GM23338 (cell line): Measurements from ENCODE around the gene SEC14L1. TPM values are rescaled to one million over a fixed set of nuclear protein-coding genes. Genes with fewer than 3 reads are reported as not detected.
A peak's percentile ranks its signal among the peaks of the same experiment; 100 is the strongest.

Experiments
- ATAC-seq: fragments of 200-7000 bp; cut with Tn5 transposase; 3 replicates; pipeline ENCODE4 v1.9.1; 2020
- DNase-seq: peaks from one replicate; pipeline ENCODE4 v3.0.0-alpha.2; 2015; ENCODE audit warnings: low spot score
- H2AFZ ChIP-seq: fragments of 200-600 bp; sonication (generic); 2 replicates; pipeline ENCODE4 v1.8.0; 2016; ENCODE audit warnings: antibody characterized with exemption, mild to moderate bottlenecking, moderate library complexity
- H3F3A ChIP-seq: fragments of 200-600 bp; sonication (generic); replicated peaks from 2 replicates; pipeline ENCODE4 v1.8.0; 2017; ENCODE audit warnings: antibody characterized with exemption, mixed run types, low read depth
- H3K27ac ChIP-seq: fragments of 200-600 bp; sonication (generic); 2 replicates; pipeline ENCODE4 v1.6.1; 2016; ENCODE audit warnings: low read depth
- H3K27me3 ChIP-seq: fragments of 200-600 bp; sonication (generic); 2 replicates; pipeline ENCODE4 v1.8.0; 2016; ENCODE audit warnings: mild to moderate bottlenecking, mixed run types, moderate library complexity; ENCODE audit not compliant: insufficient read depth
- H3K36me3 ChIP-seq: fragments of 200-600 bp; sonication (generic); 2 replicates; pipeline ENCODE4 v1.8.0; 2016; ENCODE audit warnings: mild to moderate bottlenecking; ENCODE audit not compliant: insufficient read depth
- H3K4me1 ChIP-seq: fragments of 200-600 bp; sonication (generic); 2 replicates; pipeline ENCODE4 v1.8.0; 2016; ENCODE audit warnings: mild to moderate bottlenecking, moderate library complexity; ENCODE audit not compliant: insufficient read depth
- H3K4me2 ChIP-seq: fragments of 200-600 bp; sonication (generic); 2 replicates; pipeline ENCODE4 v1.7.1; 2017; ENCODE audit warnings: mixed run types
- H3K4me3 ChIP-seq: fragments of 200-600 bp; sonication (generic); 2 replicates; pipeline ENCODE4 v1.6.1; 2016; ENCODE audit warnings: mixed run types
- H3K79me2 ChIP-seq: fragments of 200-600 bp; sonication (generic); replicated peaks from 2 replicates; pipeline ENCODE4 v1.8.0; 2017; ENCODE audit warnings: mild to moderate bottlenecking; ENCODE audit not compliant: insufficient read depth
- H3K9me2 ChIP-seq: fragments of 200-600 bp; sonication (generic); 2 replicates; pipeline ENCODE4 v1.8.0; 2017; ENCODE audit not compliant: insufficient read depth
- H4K20me1 ChIP-seq: fragments of 200-600 bp; sonication (generic); replicated peaks from 2 replicates; pipeline ENCODE4 v1.8.0; 2017; ENCODE audit warnings: mild to moderate bottlenecking; ENCODE audit not compliant: insufficient read depth
- H3K27ac Mint-ChIP-seq: 2 replicates; pipeline ENCODE4 v1.8.0; 2020; ENCODE audit warnings: inconsistent platforms, mild to moderate bottlenecking, moderate library complexity, mixed read lengths
- H3K27me3 Mint-ChIP-seq: 3 replicates; pipeline ENCODE4 v1.8.0; 2022; ENCODE audit warnings: low read depth, mild to moderate bottlenecking, moderate library complexity, mixed read lengths, inconsistent platforms; ENCODE audit not compliant: insufficient read depth, poor library complexity
- H3K36me3 Mint-ChIP-seq: 3 replicates; pipeline ENCODE4 v1.8.0; 2021; ENCODE audit warnings: low read depth, mild to moderate bottlenecking, inconsistent platforms, moderate library complexity, mixed read lengths
- H3K4me1 Mint-ChIP-seq: 3 replicates; pipeline ENCODE4 v1.8.0; 2020; ENCODE audit warnings: mild to moderate bottlenecking, inconsistent platforms, mixed read lengths
- H3K4me3 Mint-ChIP-seq: 3 replicates; pipeline ENCODE4 v1.8.0; 2021; ENCODE audit warnings: moderate library complexity, mild to moderate bottlenecking, inconsistent platforms, mixed read lengths
- H3K9me3 Mint-ChIP-seq: 3 replicates; pipeline ENCODE4 v1.8.0; 2020; ENCODE audit warnings: moderate library complexity, mild to moderate bottlenecking, inconsistent platforms, mixed read lengths
- CREB1 ChIP-seq: fragments of 250-450 bp; sonication (Bioruptor Pico); IDR thresholded peaks from 2 replicates; pipeline ENCODE4 v1.5.0; 2020; ENCODE audit warnings: low read depth, mild to moderate bottlenecking, moderate library complexity
- CTCF ChIP-seq, 2 experiments: fragments of 200-600 bp in 1 of 2; sonication (generic) in 1 of 2; conservative IDR thresholded peaks; 2 replicates each; pipeline versions ENCODE4 v1.5.1 to v1.6.1; 2016 to 2017; ENCODE audit warnings: antibody characterized with exemption in 2 of 2, low read depth in 2 of 2, mild to moderate bottlenecking in 2 of 2, moderate library complexity in 1 of 2
- ETS1 ChIP-seq: IDR thresholded peaks from 2 replicates; pipeline ENCODE4 v1.6.1; 2016; ENCODE audit warnings: antibody characterized with exemption
- EZH2 ChIP-seq: fragments of 200-600 bp; sonication (generic); IDR thresholded peaks from one replicate; pipeline ENCODE4 v1.8.0; 2017; ENCODE audit warnings: antibody characterized with exemption, mild to moderate bottlenecking, low read depth; ENCODE audit not compliant: unreplicated experiment
- EZH2phosphoT487 ChIP-seq: fragments of 200-600 bp; sonication (generic); IDR thresholded peaks from one replicate; pipeline ENCODE4 v1.8.1; 2018; ENCODE audit warnings: antibody characterized with exemption; ENCODE audit not compliant: unreplicated experiment
- JUNB ChIP-seq: IDR thresholded peaks from one replicate; pipeline ENCODE4 v1.6.1; 2016; ENCODE audit warnings: antibody characterized with exemption; ENCODE audit not compliant: unreplicated experiment
- NANOG ChIP-seq: IDR thresholded peaks from 2 replicates; pipeline ENCODE4 v1.6.1; 2016; ENCODE audit warnings: antibody characterized with exemption, borderline replicate concordance
- POLR2AphosphoS5 ChIP-seq: IDR thresholded peaks from 2 replicates; pipeline ENCODE4 v1.6.1; 2016; ENCODE audit warnings: antibody characterized with exemption, low read depth
- ZNF114 ChIP-seq: fragments of 250-450 bp; sonication (Bioruptor Pico); IDR thresholded peaks from 2 replicates; pipeline ENCODE4 v1.5.0; 2020; ENCODE audit warnings: mild to moderate bottlenecking, moderate library complexity
- ZNF331 ChIP-seq: fragments of 250-450 bp; sonication (Bioruptor Pico); IDR thresholded peaks from 2 replicates; pipeline ENCODE4 v1.5.0; 2020; ENCODE audit warnings: low read depth, mild to moderate bottlenecking, moderate library complexity
- ZNF462 ChIP-seq: fragments of 250-450 bp; sonication (Bioruptor Pico); IDR thresholded peaks from 2 replicates; pipeline ENCODE4 v1.5.0; 2020; ENCODE audit warnings: mild to moderate bottlenecking, moderate library complexity
- polyA plus RNA-seq: library from polyadenylated mRNA; unstranded; fragments of >200 nt; fragmentation: Nextera tagmentation; extraction: Ambion mirVana; gene quantifications from 2 replicates; pipeline ENCODE4 v1.2.1, GENCODE V29; 2016
- total RNA-seq: library from RNA; depleted of rRNA; stranded (reverse); fragments of >200 nt; shearing (Covaris generic); gene quantifications from 2 replicates; pipeline ENCODE4 v1.2.3, GENCODE V29; 2014

SEC14L1 gene
- total and polyA plus RNA-seq, 2 experiments from 2014 or later: 26.8 to 54.8 TPM

- TF ChIP-seq ZNF114 (CRISPR knock-in tag) (no peak), ZNF331 (no peak), CREB1 (CRISPR knock-in tag) (no peak), CTCF (conservative IDR thresholded peaks at IDR 0.05; ENCODE audit: low read depth in 2 of 2) (no peak), JUNB (no peak)
These were observed 93.0 kb downstream of the SEC14L1 start (continued) for GRCh38 chr17:77233635-77234334.

GRCh38 chr17:77234695-77235094 is 93.9 kb downstream of the SEC14L1 start:
- Mint-ChIP-seq H3K4me1 (peaks cover 17% of the 10 kb centered on the region), H3K9me3 (no peaks in the 10 kb centered on the region; the same call in 2 of the 3 replicates), H3K4me3 (no peak overlapping the region), H3K27ac (no peak overlapping the region; the same call in 1 of the 2 replicates), H3K27me3 (peaks cover 5% of the 10 kb centered on the region), H3K36me3 (no peaks in the 10 kb centered on the region; the same call in 2 of the 3 replicates)
- no peaks in the 10 kb centered on the region for H3K79me2 ChIP-seq
- H3K4me3 ChIP-seq: no peak overlapping the region
- no peak overlapping the region for H3K27ac ChIP-seq
- no peaks in the 10 kb centered on the region for H3K9me2 ChIP-seq
- H4K20me1 ChIP-seq: no peaks in the 10 kb centered on the region
- H3K27me3 ChIP-seq: no peaks in the 10 kb centered on the region
- H3K4me1 ChIP-seq: 0 out of 2 replicates have a peak, but pooled peaks cover 8% of the 10 kb centered on the region
- ATAC-seq (peak; percentile 51), DNase-seq (no peak)
- no peaks in the 10 kb centered on the region for H3K36me3 ChIP-seq
- TF ChIP-seq ETS1: no peak
- no peak for TF ChIP-seq EZH2phosphoT487
- no peak for TF ChIP-seq NANOG
- TF ChIP-seq ZNF462 (CRISPR knock-in tag): no peak
- no peak for TF ChIP-seq ZNF114 (CRISPR knock-in tag)
- no peak for TF ChIP-seq CREB1 (CRISPR knock-in tag)
- no peak for TF ChIP-seq EZH2
- no peak for TF ChIP-seq JUNB
- no peak for TF ChIP-seq POLR2AphosphoS5
- no peak for TF ChIP-seq ZNF331
- TF ChIP-seq CTCF (conservative IDR thresholded peaks at IDR 0.05; ENCODE audit: low read depth in 2 of 2): no peak
- H3K4me2 ChIP-seq: no peak overlapping the region
- no peaks in the 10 kb centered on the region for H3F3A ChIP-seq
- 0 out of 2 replicates have a peak overlapping the region, but pooled peaks have one; percentile 32 for H2AFZ ChIP-seq
